ENCODE measurements around the gene ARAP3. TPM values are rescaled to one million over a fixed set of nuclear protein-coding genes. Genes with fewer than 3 reads are reported as not detected.

Gene ARAP3
- total RNA-seq, 1 experiment from 2014 or later: 15.1 TPM

DNA sequence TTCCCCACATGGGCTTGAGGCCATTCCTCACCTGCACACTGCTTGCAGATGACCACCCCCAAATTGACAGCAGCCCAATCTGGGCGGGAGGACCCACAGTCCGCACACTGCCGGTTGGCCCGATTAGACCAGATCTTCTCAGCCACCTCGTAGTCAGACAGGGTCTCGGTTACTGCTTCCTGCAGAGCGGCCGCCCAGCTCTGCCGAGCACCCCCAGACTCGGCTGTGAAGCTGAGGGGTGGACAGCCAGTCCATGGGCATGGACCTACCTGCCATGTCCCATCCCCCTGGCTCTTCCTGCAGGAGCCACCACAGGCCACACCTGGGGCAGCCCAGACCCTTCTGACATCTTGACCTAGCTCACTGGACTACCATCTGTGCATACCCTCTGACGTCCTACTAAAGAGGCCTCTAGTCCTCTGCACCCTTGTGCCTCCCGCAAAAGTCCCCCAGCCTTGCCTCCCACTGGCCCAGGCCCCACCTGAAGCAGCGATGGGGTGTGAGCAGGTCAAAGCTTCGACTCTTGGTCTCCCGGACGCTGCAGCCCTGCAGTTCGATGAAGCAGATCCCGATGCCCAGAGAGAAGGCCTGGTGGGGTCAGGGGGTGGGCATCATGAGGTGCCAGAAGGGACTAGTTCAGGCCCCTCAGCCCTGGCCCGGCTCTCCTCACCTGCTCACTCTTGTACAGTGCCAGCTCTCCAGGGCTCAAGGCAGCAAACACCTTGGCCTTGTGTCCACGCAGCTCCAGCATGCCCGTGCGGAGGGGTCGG lies 9.8 kb downstream of the ARAP3 start (continued):
- TF ChIP-seq, protein P1, sequence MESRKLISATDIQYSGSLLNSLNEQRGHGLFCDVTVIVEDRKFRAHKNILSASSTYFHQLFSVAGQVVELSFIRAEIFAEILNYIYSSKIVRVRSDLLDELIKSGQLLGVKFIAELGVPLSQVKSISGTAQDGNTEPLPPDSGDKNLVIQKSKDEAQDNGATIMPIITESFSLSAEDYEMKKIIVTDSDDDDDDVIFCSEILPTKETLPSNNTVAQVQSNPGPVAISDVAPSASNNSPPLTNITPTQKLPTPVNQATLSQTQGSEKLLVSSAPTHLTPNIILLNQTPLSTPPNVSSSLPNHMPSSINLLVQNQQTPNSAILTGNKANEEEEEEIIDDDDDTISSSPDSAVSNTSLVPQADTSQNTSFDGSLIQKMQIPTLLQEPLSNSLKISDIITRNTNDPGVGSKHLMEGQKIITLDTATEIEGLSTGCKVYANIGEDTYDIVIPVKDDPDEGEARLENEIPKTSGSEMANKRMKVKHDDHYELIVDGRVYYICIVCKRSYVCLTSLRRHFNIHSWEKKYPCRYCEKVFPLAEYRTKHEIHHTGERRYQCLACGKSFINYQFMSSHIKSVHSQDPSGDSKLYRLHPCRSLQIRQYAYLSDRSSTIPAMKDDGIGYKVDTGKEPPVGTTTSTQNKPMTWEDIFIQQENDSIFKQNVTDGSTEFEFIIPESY (IDR thresholded peaks at IDR 0.05; ENCODE audit: extremely low read depth, insufficient replicate concordance, low read length): no peak

DNA sequence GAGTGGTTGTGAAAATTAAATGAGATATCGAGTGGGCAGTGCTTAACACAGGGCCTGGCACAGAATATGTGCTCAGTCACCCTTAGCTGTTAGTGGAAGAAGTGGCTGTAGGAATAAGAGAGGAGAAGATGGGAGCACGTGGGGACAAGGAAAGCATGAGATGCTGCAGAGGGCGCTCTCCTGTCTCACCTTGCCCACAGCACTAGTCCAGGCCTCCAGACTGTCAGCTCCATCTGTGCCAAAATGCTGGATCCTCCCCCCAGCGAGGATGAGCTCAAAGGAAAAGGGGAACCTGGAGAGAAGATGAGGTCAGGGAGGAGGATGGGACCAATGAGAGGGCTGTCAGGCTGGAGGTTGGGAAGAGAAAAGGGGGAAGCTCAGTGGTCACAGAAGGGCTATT lies 12.5 kb downstream of the ARAP3 start:
- intact Hi-C loops (cut with micrococcal nuclease): loop anchor here (10.0 kb wide), 1 partner anchor 475 kb away; no protein-coding TSS in a partner anchor
- no TSS peak for BruUV-seq (replicated peaks)
- ChIA-PET POLR2A (interaction anchor here (1.0 kb wide), 1 partner anchor 14 kb away, joined by 3 read pairs; no protein-coding TSS in a partner anchor), CTCF (interaction anchor here (0.7 to 1.4 kb wide), 7 partner anchors 10 to 300 kb away, joined by 3 to 5 read pairs (median 5); partner anchors contain the start of genes ARAP3 and RNF14), RAD21 (ENCODE audit: low non-redundant PET in 1 of 2, low total read pairs in 2 of 2, uncharacterized antibody in 2 of 2, unreplicated experiment in 2 of 2) (interaction anchor here in 1 of 2 experiments (0.9 kb wide), 1 partner anchor 77 kb away, joined by 6 read pairs; no protein-coding TSS in a partner anchor)
- Histone ChIP-seq H3K27ac (ENCODE audit: low read depth, low read length) (no peak overlapping the region), H3K79me2 (ENCODE audit: insufficient read depth, low read length) (no peaks in the 10 kb centered on the region), H3K4me3 (replicated peaks in 1 of 2; ENCODE audit: low read depth in 1 of 2, low read length in 2 of 2) (no peak overlapping the region), H3K9me2 (ENCODE audit: insufficient read depth) (no peaks in the 10 kb centered on the region), H3K36me3 (ENCODE audit: control insufficient read depth in 1 of 2, insufficient read depth in 2 of 2, low read length in 2 of 2) (no peaks in the 10 kb centered on the region), H3K9ac (ENCODE audit: low read length) (no peak overlapping the region), H3K4me2 (ENCODE audit: low read length) (no peak overlapping the region), H4K20me1 (ENCODE audit: insufficient read depth) (peaks cover 4% of the 10 kb centered on the region; the same call in 1 of the 2 replicates), H2AFZ (ENCODE audit: low read depth, low read length, poor library complexity, severe bottlenecking) (no peak overlapping the region), H3K27me3 (ENCODE audit: insufficient read depth, low read length) (no peaks in the 10 kb centered on the region), H3K4me1 (ENCODE audit: control insufficient read depth in 1 of 2, insufficient read depth in 2 of 2, low read length in 2 of 2) (0 out of 4 replicates have a peak, but pooled peaks cover 0 to 3% of the 10 kb centered on the region in 2 experiments), H3K9me3 (ENCODE audit: control insufficient read depth in 1 of 2, insufficient read depth in 1 of 2, low read depth in 1 of 2, low read length in 2 of 2) (no peaks in the 10 kb centered on the region)
- ATAC-seq: no peak
- DNase-seq (ENCODE audit: low read depth, low spot score): no peak
- TF ChIP-seq SIN3A (IDR thresholded peaks at IDR 0.05; ENCODE audit: low read depth): no peak
- TF ChIP-seq, protein P2, sequence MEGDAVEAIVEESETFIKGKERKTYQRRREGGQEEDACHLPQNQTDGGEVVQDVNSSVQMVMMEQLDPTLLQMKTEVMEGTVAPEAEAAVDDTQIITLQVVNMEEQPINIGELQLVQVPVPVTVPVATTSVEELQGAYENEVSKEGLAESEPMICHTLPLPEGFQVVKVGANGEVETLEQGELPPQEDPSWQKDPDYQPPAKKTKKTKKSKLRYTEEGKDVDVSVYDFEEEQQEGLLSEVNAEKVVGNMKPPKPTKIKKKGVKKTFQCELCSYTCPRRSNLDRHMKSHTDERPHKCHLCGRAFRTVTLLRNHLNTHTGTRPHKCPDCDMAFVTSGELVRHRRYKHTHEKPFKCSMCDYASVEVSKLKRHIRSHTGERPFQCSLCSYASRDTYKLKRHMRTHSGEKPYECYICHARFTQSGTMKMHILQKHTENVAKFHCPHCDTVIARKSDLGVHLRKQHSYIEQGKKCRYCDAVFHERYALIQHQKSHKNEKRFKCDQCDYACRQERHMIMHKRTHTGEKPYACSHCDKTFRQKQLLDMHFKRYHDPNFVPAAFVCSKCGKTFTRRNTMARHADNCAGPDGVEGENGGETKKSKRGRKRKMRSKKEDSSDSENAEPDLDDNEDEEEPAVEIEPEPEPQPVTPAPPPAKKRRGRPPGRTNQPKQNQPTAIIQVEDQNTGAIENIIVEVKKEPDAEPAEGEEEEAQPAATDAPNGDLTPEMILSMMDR (IDR thresholded peaks at IDR 0.05 in 2 of 3, conservative IDR thresholded peaks at IDR 0.05 in 1 of 3; ENCODE audit: borderline replicate concordance in 1 of 3, insufficient read depth in 1 of 3, low read depth in 2 of 3, low read length in 2 of 3): peak; percentile 11 to 33 (median 18); a peak in 2 of 6 replicates
